ENCODE results near the gene CRACR2B. TPM values are rescaled to one million over a fixed set of nuclear protein-coding genes. Genes with fewer than 3 reads are reported as not detected.

Gene CRACR2B
- total and polyA plus RNA-seq, 2 of the 8 experiments (the other 6 are each of a cell fraction or from before 2014, with no cell fraction given): 18.2 to 26.4 TPM

GRCh38 chr11:842370-843002, 14.8 kb downstream of the CRACR2B start, which contains the start of the genes POLR2L and TSPAN4 (continued):
- TF ChIP-seq SP4 (IDR thresholded peaks at IDR 0.05; ENCODE audit: low read length): no peak
- TF ChIP-seq CHD2 (IDR thresholded peaks at IDR 0.05; ENCODE audit: low read length): 0 out of 2 replicates have a peak, but pooled peaks have one; percentile 20
- TF ChIP-seq CBX5 (IDR thresholded peaks at IDR 0.05; ENCODE audit: low read depth, low read length): no peak
- no peak for TF ChIP-seq SUZ12 (IDR thresholded peaks at IDR 0.05; ENCODE audit: low read length)
- TF ChIP-seq, protein P1, sequence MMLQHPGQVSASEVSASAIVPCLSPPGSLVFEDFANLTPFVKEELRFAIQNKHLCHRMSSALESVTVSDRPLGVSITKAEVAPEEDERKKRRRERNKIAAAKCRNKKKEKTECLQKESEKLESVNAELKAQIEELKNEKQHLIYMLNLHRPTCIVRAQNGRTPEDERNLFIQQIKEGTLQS (IDR thresholded peaks at IDR 0.05; ENCODE audit: insufficient read depth, low read depth, low read length): no peak
- TF ChIP-seq GABPA (IDR thresholded peaks at IDR 0.05; ENCODE audit: borderline replicate concordance, insufficient read depth, low read length): no peak
- no peak for TF ChIP-seq BCL11A (IDR thresholded peaks at IDR 0.05; ENCODE audit: low read depth in 2 of 2, low read length in 2 of 2)
- no peak for TF ChIP-seq SP2 (IDR thresholded peaks at IDR 0.05; ENCODE audit: low read length)
- peak; percentile 95 for TF ChIP-seq JUND (IDR thresholded peaks at IDR 0.05; ENCODE audit: low read length)
- TF ChIP-seq SAP30 (IDR thresholded peaks at IDR 0.05; ENCODE audit: insufficient read depth, insufficient replicate concordance, low read length): no peak
- TF ChIP-seq CREB1 (IDR thresholded peaks at IDR 0.05): peak; percentile 61; the same call in 1 of the 2 replicates
- no peak for TF ChIP-seq NRF1 (IDR thresholded peaks at IDR 0.05; ENCODE audit: low read depth, low read length)
- no peak for TF ChIP-seq BACH1 (IDR thresholded peaks at IDR 0.05; ENCODE audit: low read length)
- peak; percentile 28 for TF ChIP-seq ASH2L (IDR thresholded peaks at IDR 0.05; ENCODE audit: low read length)
- TF ChIP-seq RFX5 (IDR thresholded peaks at IDR 0.05; ENCODE audit: borderline replicate concordance, low read depth, low read length): no peak
- 0 out of 2 replicates have a peak, but pooled peaks have one; percentile 10 for TF ChIP-seq TCF12 (IDR thresholded peaks at IDR 0.05; ENCODE audit: low read depth, low read length)
- TF ChIP-seq RXRA (IDR thresholded peaks at IDR 0.05; ENCODE audit: insufficient read depth, low read depth, low read length): no peak
- peak; percentile 86 for TF ChIP-seq YY1 (IDR thresholded peaks at IDR 0.05; ENCODE audit: low read depth, low read length)
- TF ChIP-seq SIN3A (conservative IDR thresholded peaks at IDR 0.05 in 1 of 2, IDR thresholded peaks at IDR 0.05 in 1 of 2; ENCODE audit: low read depth in 1 of 2, low read length in 2 of 2): peak; percentile 91 to 94
- TF ChIP-seq TAF1 (IDR thresholded peaks at IDR 0.05; ENCODE audit: low read depth, low read length): peak; percentile 99
- TF ChIP-seq TAF7 (optimal IDR thresholded peaks at IDR 0.05; ENCODE audit: borderline replicate concordance, low read depth, low read length): peak; percentile 95
- peak in 1 of 2 experiments; percentile 98; a peak in 2 of 3 replicates for TF ChIP-seq EP300 (IDR thresholded peaks at IDR 0.05; ENCODE audit: borderline replicate concordance in 1 of 2, low read depth in 2 of 2, low read length in 2 of 2)
- 0 out of 2 replicates have a peak, but pooled peaks have one; percentile 19 for TF ChIP-seq CEBPB (IDR thresholded peaks at IDR 0.05; ENCODE audit: low read depth, low read length)
- peak in 1 of 2 experiments; percentile 97; a peak in 2 of 3 replicates for TF ChIP-seq POLR2A (IDR thresholded peaks at IDR 0.05; ENCODE audit: control extremely low read depth in 1 of 2, low read depth in 2 of 2, low read length in 2 of 2)
- no peak for TF ChIP-seq RAD21 (IDR thresholded peaks at IDR 0.05 in 1 of 2, conservative IDR thresholded peaks at IDR 0.05 in 1 of 2; ENCODE audit: low read depth in 2 of 2, low read length in 2 of 2)

Data from H1 (cell line).